Ecto neural progenitor cell (in vitro differentiated cells): ENCODE data around the gene CYP1A2.
"Not testable (repeated sequence)": the region's sequence is repeated elsewhere in the genome, so short reads cannot be mapped to it uniquely, and the experiment has no call there.

ENCODE experiments used
- DNase-seq: peaks from one replicate; pipeline ENCODE4 v3.0.0-alpha.2; 2018; ENCODE audit warnings: low spot score

Gene CYP1A2

DNA sequence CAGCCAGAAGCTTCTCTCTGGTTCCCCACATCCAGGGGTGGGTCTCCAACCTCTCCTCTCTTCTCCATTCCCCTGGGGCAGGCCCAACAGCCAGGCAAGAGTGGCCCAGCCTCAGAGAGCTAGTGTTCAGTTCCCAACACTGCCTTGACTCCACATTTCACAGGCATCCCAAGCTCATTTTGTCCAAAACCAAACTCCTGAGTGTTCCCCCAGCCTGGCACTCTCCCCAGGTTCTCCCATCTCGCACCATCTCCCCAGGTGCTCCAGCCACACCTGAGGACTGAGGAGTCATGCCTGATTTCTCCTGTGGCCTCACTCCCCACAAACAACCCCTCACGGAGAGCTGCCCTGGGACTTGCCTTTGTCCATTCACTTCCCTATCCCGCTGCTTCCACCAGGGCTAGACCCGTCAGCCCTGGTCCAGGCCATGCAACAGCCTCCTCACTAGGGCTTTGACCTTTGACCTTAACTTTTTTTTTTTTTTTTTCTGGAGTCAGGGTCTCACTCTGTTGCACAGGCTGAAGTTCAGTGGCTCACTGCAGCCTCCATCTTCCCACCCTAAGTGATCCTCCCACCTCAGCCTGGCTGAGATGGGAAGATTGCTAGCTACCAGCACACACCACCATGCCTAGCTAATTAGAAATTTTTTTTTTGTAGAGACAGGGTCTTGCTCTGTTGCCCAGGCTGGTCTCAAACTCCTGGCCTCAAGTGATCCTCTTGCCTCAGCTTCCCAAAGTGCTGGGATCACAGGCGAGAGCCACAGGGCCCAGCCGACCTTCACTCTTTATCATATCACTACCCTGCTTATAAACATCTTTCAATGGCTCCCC, 29.3 kb downstream of the CYP1A2 start:
- no peak for DNase-seq

DNA sequence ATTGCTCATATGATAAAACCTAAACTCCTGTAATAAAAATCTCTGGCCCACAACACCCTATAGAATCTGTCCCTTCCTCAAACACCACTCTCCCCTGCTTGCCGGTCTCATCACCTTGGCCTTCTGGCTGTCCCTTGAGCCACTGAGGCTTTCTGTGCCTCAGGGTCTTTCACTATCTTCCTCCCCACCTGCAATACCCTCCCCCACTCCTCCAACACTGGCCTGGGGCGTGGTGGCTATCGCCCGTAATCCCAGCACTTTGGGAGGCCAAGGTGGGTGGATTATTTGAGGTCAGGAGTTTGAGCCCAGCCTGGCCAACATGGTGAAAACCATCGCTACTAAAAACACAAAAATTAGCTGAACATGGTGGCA, 29.9 kb downstream of the CYP1A2 start:
- no peak for DNase-seq

DNA sequence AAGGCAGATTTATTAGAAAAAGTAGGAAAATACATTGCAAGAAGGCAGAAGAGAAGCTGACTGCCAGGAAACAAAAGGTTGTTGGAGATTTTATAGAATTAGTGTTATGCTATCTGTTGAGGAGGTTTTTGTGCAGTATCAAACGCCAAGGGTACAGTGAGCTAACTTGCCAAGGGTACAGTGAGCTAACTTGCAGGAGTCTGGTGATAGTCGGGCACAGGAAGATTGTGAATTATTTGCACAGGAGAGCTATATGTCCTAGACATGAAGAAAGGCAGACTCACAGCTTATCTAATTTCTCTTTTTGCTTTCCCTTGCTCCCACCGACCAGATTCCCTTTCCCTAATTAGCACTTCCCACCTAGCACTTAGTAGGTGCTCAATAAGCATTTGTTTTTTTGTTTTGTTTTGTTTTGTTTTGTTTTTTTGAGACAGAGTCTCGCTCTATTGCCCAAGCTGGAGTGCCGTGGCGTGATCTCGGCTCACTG, 30.6 kb downstream of the CYP1A2 start:
- no peak for DNase-seq

DNA sequence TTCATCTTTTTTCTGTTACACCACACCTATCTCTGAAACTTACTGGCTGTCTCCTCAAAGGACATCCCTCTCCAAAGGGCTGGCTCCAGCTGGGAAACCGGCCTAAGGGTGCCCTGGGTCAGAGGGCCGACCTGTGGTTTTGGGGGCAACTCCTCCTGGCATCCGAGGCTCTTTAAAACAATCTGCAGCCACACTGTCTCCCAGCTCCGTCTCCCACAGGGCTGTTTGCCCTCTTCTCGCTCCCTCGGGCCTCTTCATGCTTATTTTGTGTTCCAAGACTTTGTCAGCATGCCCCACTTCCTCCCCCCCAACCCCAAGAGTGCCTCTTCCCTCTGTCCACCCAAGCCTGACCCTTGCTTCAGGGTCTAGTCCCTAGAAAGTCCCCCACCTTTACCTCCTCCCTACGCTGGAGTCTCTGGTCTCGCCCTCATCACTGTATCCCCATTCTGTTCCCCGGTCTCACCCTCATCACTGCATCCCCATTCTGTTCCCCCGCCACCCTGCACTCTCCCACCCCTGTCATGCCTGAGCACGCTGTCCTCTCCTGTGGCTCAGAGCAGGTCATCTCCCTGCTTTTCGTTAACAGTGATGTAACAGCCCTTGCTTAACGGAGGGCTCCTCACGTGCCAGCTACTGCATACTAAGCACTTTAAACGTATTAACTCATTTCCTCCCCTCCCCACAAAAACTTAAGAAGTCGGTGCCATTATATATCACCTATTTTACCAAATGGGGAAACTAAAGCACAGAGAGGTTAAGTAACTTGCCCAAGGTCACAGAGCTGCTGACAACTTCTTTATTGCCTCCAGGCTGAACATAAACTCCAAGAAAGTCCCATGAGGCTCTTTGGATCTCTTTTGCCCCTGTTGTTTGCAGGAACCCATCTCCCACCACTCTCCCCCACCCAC, 32.1 kb downstream of the CYP1A2 start:
- no peak for DNase-seq

DNA sequence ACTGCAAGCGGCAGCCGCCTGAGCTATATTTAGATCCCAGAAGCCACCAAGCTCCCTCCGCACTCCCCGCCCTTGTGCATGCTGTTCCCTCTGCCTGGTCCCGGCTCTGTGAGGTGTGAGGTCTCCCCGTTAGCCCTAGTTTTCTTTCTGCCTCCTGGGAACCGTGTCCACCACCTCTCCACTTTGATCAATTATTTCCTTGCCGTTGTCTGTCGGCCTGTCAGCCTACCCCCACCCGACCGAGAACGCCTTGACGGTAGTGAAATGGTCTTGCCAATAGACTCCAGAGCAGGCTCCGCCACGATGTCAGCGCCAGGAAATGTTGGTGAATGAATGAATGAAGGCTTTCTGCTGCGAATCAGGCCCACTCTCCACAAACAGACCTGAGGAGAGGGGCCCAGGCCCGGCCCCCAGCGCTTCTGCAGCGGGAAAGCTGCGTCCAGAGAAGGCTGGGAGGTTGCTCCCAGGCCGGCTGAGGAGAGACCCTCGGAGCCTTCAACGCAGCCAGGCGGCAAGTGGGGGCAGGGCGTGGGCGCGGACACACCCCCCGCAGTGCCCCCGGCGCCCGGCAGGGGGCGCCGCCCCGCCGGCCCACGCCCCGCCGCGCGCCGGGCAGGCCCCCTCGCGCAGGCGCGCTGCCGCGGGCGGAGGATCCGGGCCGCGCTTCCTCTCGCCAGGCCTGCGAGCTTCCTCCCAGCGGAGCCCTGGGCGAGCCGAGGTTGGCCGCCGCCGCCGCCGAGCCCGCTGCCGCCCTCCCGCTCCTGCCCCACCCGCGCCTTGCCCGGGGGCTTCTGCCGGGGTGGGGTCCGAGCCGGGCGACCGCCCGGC, 33.0 kb downstream of the CYP1A2 start, which contains the start of gene CSK:
Gene CSK, plus strand, starts transcription at position 650 of the 828 bp plus-strand sequence. CDS start 16,218 bp downstream, outside the sequence.
- DNase-seq: peak; percentile 86

DNA sequence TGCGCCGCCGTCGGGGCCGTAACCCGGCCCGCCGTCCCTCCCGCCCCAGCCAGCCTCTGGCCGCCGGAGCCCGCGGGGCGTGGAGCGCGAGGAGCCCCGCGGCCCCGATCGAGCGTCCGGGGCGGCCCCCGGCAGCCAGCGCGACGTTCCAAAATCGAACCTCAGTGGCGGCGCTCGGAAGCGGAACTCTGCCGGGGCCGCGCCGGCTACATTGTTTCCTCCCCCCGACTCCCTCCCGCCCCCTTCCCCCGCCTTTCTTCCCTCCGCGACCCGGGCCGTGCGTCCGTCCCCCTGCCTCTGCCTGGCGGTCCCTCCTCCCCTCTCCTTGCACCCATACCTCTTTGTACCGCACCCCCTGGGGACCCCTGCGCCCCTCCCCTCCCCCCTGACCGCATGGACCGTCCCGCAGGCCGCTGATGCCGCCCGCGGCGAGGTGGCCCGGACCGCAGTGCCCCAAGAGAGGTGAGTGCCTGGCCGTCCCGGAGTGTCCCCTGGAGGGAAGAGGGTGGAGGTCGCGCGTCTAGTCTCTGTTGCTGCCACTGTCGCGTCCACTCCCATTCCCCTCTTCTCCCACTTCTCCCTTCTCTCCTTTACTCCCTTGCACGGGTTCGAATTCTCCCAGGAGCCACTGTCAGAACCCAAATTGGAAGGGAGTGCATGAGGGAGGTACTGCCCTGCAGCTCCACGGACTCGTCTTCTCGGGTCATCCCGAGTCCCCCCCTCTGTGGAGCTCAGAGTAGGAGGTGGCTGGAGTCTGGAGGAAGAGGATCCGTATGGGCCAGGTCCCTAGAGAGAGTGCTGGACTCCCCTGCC, 33.8 kb downstream of the CYP1A2 start:
- no peak for DNase-seq

DNA sequence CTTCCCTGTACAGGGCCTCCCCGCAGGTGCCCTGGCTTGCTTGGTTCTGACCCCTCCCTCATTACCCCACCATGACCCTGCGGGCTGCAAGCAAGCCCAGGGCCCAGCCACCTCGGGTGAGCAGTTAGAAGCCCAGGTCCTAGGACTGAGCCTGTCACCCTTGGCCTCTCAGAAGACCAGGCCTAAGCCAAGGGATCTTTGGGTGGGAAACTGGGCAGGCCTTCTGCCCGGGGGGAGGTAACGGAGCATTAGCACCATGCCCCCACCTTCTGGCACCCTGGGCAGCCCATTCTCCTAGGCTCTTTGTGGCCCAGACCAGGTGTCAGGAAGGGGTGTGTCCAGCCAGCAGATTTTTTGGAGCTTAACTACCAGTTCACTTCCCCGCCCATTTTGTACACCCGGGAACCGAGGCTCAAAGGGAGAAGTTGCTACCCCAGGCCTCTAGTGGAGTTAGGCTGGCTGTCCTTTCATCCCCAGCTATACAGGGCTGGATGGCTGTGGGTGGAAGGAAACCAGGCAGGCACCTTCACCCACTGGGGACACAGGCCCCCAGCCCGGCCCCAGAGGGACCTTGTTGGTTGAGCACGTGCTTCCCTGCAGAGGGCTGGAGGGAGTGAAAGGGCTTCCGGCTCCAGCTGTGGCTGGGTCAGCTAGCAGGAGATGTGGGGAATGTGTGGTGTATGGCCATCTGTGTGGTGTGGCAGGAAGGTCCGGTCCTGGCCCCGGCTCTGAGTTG, 34.6 kb downstream of the CYP1A2 start:
- DNase-seq: no peak

DNA sequence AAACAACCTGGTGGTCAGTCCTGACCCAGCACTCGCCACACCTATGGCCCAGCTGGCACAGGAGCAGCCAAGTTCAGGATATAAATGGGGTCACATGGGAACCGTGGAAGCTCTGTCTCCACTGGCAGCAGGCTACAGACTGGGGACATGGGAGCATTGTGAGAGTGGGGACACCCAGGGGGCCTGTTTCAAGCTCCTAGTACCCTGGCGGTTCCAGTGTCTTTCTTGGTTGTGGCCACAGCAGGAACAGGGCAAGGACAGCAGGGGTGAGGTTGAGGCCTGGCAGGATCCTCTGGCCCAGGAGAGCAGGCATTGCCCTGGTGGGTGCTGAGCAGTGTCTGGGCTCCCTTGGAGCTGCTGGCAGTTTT, 35.1 kb downstream of the CYP1A2 start:
- no peak for DNase-seq

DNA sequence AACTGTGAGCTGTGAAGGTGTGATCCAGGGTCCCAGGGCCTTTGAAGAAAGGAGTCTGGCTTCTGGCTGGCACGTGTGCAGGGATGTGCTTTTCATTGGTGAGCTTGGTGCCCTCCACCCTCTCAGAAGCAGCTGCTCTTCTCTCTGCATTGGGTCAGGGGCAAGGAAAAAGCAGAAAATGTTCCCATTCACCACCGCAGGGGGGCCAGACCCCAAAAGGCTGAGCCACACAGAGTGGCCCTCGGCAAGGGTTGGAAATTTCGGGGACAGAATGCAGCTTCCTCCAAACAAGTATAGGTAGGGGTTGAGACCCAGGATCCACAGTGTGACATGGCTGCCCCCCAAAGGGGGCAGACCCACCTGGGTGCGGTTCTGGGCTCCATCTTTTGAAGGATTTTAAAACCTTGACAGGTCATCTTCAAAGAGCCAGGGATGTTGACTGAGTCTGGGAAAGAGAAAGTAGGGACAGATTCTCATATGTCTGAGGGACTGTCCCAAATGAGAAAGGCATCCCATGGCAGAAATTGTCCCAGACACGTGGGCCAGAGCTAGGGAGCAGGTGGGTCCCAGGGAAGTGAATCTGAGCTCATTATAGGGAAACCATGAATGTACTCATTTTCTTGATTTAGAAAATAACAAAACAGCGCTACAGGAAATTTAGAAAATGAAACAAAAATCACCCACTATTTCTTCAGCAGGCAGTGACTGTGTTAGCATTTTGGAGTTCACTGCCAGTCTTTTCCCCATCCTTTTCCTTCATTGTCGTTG, 36.0 kb downstream of the CYP1A2 start:
- DNase-seq: no peak

DNA sequence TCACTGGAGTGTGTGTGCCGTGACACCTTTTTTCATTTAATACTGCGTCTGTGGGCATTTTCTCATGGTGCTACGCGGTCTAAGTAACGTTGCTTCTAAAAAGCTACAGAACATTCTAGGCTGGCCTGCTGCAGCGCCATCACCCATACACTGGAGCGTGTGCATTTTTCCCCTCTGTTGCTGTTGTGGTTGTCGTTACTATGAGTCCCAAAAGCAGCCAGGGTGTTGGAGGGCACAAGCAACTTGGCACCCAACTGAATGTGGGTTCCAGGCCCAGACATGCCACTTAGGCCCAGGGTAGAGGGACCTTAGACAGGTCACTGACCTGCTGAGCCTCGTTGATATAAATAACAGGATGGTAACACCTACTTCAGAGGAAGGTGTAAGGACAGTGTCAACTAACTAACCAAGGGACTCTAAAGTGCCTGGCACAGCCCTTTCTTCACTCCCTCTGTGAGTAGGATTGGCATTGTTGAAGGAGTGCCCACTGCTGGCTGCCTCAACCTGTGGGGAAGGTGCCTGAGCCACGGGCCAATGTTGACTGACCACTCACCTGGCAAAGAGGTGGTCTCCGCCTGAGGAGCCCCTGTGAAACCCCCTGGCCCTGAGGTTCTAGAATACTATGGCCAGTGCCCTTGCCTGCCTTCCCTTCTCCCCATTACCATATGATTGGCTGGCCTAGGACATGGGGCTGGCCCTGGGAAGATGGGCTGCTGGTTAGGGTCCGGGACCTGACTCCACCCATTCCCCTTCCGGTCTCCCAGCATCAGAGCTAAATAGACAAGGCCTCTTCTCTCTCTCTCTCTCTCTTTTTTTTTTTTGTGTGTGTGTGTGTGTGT, 36.8 kb downstream of the CYP1A2 start:
- no peak for DNase-seq

DNA sequence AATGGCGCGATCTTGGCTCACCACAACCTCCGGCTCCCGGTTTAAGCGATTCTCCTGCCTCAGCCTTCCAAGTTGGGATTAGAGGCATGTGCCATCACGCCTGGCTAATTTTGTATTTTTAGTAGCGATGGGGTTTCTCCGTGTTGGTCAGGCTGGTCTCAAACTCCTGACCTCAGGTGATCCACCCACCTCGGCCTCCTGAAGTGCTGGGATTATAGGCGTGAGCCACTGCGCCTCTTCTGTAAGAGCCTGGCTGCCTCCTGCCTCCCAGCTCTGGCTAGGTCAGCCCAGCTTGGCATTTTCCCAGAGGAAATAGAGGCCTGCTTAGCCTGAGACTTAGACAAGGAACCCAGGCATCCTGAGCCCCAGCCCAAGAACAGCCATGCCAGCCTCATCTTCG, 37.4 kb downstream of the CYP1A2 start:
- DNase-seq: not testable (repeated sequence)

DNA sequence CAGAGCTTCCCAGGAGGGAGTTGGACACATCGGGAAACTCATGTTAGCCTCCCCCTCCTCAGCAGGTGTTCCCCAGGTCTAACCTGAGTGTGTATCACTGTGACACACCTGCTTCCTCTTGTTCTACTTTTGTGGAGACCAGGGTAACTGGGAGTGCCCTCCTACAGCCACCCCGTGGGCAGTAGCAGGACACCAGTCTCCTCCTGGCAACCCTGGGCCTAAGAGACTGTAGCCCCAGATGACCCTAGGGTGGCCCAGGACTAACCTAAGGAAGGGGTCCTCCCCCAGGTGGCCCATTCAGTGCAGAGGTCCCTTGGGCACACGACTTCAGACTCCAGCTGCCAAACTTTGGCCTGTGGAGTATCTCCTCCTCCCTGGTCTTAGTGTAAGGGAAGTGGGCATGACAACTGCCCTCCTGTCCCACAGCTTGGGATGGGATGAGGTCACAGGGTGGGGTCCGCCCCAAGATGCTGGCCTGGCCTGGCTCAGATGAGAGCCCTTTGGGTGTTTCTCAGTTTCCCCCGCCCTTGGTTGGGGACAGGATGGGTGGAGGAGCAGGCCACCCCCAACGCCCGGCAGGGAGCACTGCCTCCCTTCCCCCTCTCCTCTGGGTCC, 38.0 kb downstream of the CYP1A2 start:
- no peak for DNase-seq

DNA sequence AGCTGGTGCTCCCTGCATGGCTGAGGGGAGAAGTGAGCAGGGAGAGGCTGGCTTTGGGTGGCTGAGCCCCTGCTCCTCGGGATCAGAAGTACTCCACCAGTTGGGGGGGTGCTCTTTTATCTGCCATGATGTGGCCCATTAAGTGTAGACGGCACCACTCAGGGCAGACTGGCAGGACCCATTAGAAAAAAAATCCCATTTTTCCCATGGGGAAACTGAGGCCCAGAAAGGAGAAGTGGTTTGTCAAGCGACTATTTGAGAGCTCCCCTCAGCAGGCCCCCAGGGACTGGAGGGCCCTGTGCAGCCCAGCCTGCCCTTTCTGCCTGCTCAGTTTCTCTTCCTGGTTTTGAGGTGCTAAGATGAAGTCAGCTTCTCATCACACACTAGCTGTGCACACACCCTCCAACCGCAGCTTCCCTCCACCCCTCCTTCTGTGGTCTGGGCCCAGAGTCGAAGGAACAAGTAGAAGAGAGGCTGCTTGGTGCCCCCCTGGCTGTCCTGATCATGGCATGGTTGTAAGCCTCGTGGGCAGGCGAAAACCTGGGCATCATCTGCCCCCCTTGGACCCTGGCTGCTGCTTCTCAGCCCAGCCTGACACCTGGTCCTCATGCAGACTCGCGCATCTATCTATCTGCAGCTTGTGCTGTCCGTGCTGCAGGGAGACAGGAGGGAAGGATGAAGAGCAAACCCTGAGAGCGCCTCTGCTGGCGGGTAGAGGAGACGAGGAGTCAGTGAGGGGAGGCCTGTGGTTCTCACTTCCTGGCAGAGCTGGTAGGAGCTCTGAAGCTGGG, 38.8 kb downstream of the CYP1A2 start:
- peak; percentile 81 for DNase-seq

DNA sequence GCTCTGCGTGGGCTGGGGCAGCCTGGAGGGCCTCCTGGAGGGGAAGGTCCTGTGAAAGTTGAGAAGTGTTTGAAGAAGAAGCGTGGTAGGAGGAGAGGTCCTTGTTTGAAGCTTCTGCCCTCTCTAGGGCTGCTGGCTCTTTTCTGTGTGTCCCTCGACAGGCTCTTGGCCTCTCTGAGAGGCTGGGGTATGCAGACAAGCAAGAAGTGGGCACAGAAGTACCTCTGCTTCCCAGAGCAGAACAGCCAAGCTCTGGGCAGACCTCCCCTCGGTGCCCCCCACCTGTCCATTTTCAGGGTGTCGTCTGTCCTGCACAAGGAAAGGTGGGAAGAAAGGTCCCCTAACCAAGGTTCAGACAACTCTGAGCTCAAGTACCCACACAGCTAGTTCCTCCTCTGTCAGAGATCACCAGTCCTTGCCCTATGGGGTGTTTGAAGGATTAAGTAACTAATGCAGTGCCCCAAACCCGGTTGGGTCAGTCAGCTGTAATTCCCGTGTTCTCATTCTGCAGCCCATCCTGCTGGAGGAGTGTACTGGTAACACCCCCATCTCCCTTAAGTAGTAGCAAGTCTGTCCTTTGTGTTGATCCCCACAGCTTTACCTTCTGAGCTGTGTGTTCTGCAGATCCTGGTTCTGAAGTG, 39.5 kb downstream of the CYP1A2 start:
- no peak for DNase-seq

DNA sequence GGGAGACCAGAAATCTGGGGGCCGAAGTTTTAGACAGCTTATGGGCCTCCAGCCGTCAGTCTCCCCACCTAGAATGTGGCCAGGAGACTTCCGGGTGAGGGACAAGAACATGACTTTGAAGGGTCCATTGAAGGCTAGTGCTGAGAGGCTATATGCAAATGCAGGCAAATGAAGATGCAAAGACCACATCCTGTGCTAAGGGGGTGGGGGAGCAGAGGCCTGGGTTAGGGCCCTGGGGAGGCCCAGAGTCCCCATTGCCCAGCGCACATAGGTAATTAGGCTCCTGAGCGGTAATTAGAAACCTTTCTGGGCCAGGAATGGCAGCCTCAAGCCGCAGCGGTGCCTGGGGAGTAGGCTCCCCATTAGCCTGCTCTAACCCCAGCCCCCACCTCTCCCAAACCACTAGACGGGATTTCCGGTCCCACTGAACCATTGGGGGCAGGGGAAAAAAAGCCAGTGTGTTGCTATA, 40.1 kb downstream of the CYP1A2 start:
- no peak for DNase-seq

DNA sequence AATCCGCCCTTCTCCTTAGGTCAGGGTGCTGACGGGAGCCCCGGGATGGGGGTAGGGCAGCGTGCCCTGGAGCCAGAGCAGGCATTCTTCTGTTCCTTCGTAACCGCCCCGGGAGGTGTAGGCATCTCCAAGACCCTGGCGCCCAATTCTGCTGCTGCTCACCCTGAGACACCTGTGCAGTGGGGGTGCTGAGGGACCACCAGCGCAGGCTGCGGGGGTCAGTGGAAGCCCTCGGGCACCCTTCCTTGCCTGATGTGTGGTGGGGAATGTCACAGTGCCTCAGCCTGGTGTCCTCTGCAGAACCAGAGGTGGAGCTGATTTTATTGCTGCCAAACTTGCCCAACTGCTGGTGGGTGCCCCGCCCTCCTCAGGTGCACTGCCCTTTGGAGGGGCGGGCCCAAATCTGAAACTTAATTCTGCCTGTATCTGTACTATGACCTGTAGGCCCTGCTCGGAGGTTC, 40.6 kb downstream of the CYP1A2 start:
- no peak for DNase-seq

DNA sequence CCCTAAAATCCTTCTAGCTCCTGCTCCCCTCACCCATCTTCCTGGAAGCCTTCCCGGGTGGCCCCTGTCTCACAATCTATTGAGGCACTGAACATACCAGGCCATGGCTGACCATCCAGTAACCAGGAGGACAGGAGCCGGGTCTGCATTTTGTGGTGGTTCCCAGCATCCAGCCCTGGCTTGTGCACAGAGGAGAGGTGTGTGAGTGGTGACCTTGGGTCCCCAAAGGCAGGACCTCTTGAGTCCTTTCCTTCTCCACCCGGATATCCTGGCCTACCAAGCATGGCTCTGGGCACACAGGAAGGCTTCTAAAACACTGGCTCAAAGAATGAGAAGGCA, 41.1 kb downstream of the CYP1A2 start:
- no peak for DNase-seq
